Muscle of leg (tissue), 11 donors: ENCODE data around the gene FGF19. TPM values are rescaled to one million over a fixed set of nuclear protein-coding genes. Genes with fewer than 3 reads are reported as not detected.

Experiments used
- DNase-seq: peaks from one replicate; pipeline ENCODE4 v3.0.0; 2013
- H3K27ac ChIP-seq: one replicate; pipeline ENCODE4 v1.5.1; 2013; ENCODE audit warnings: mild to moderate bottlenecking, low read length, control low read depth
- H3K27me3 ChIP-seq: one replicate; pipeline ENCODE4 v1.6.1; 2013; ENCODE audit warnings: low read length; ENCODE audit not compliant: control insufficient read depth, insufficient read depth
- H3K36me3 ChIP-seq: one replicate; pipeline ENCODE4 v1.6.1; 2013; ENCODE audit warnings: low read length; ENCODE audit not compliant: control insufficient read depth, insufficient read depth
- H3K4me1 ChIP-seq: one replicate; pipeline ENCODE4 v1.6.1; 2013; ENCODE audit warnings: low read length; ENCODE audit not compliant: control insufficient read depth, insufficient read depth
- H3K4me3 ChIP-seq: one replicate; pipeline ENCODE4 v1.5.1; 2013; ENCODE audit warnings: low read length, control low read depth
- H3K9me3 ChIP-seq: replicated peaks from 2 replicates; pipeline ENCODE4 v1.6.1; 2013; ENCODE audit warnings: low read depth, low read length; ENCODE audit not compliant: control insufficient read depth
- WGBS: methylation state at CpG from one replicate; pipeline ENCODE4 v1.1.5; 2013; ENCODE audit warnings: missing lambda C conversion rate; ENCODE audit not compliant: insufficient coverage; 5-methylcytosine and 5-hydroxymethylcytosine counted together
- polyA plus RNA-seq, 8 donors: library from polyadenylated mRNA; unstranded; fragments of 120-200 nt; gene quantifications; one replicate each; pipeline versions ENCODE4 v1.2.1 to v1.2.3, GENCODE V29; 2013; ENCODE audit warnings: inconsistent platforms in 1 of 8, low replicate concordance in 1 of 8; ENCODE audit not compliant: insufficient read length in 8 of 8, insufficient read depth in 1 of 8
- total RNA-seq: library from RNA; stranded (reverse); fragments of 120-200 nt; gene quantifications from one replicate; pipeline ENCODE4 v1.2.4, GENCODE V29; 2013

Gene FGF19
- total and polyA plus RNA-seq, 9 donors: 0.44 to 2.1 (median 1.2) TPM

DNA sequence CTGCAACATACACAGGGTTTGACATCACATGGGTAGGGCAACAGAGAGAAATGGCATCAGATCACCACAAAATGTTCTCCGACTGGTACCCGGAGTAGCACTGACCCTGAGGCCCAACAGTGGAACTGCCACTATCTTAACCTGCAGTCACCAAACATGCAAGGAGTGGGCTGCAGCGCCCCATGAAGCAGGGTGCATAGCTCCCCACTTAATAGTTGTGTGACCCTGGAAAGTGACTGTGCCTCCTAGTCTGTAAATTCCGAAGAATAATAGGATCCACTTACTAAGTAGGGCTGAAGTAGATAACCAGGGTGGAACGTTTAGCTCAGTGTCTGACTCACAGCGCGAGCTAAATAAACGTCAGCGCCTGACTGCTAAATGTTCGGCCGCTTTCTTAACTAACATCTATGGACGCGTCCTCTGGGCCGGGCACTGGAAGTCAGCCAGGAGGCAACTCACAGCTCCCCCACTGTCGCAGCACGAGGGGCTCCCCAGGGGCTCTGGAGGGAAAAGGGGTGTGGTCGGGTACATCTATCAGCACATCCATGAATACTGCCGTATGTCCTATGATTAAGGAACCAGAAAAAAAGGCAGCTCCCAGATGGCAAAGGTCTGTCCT is 29.4 kb downstream of the FGF19 start:
- 30% methylated on average over 12 of the region's 18 CpGs for WGBS
- H3K4me3 ChIP-seq: peak overlapping the region; percentile 93
- peak overlapping the region; percentile 13 for H3K27ac ChIP-seq
- H3K4me1 ChIP-seq: peaks cover 19% of the 10 kb centered on the region
- no peaks in the 10 kb centered on the region for H3K9me3 ChIP-seq
- H3K36me3 ChIP-seq: peaks cover 32% of the 10 kb centered on the region
- H3K27me3 ChIP-seq: peaks cover 2% of the 10 kb centered on the region
- DNase-seq: no peak

DNA sequence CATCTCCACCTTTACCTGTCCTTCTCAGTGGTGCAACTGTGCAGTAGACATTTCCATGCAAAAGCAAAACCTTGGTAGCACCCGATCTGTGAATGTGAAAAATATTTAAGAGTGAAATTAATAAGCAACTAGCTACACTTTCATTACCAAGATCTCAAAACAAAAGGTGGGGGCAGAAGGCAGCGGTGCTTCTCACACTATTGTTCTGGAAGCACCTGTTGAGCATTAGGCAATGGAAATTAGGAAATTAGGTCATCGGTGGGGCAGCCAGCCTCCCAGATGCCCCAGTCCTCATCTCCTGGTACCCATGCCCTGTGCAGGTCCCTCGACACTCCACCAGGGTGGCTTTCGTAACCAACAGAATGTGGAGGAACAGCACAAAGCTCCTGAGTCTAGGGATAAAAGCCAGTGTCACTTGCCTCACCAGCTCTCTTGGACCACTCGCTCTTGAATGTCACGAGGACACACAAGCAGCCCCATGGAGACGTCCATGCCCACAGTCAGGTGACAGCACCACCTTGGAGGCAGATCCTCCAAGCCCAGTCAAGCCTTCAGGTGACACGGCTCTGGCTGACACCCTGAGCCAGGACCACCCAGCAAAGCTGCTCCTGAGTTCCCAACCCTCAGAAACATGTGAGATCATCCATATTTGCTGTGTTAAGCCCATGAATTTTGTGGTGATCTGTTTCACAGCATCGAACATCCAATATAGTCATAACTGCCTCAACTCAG is 31.9 kb downstream of the FGF19 start:
- Histone ChIP-seq H3K36me3 (peaks cover 49% of the 10 kb centered on the region), H3K27ac (no peak overlapping the region), H3K27me3 (peaks cover 1% of the 10 kb centered on the region), H3K9me3 (no peaks in the 10 kb centered on the region), H3K4me3 (no peak overlapping the region), H3K4me1 (peaks cover 19% of the 10 kb centered on the region)
- DNase-seq: no peak
- WGBS: 86% methylated on average over 6 of the region's 10 CpGs

DNA sequence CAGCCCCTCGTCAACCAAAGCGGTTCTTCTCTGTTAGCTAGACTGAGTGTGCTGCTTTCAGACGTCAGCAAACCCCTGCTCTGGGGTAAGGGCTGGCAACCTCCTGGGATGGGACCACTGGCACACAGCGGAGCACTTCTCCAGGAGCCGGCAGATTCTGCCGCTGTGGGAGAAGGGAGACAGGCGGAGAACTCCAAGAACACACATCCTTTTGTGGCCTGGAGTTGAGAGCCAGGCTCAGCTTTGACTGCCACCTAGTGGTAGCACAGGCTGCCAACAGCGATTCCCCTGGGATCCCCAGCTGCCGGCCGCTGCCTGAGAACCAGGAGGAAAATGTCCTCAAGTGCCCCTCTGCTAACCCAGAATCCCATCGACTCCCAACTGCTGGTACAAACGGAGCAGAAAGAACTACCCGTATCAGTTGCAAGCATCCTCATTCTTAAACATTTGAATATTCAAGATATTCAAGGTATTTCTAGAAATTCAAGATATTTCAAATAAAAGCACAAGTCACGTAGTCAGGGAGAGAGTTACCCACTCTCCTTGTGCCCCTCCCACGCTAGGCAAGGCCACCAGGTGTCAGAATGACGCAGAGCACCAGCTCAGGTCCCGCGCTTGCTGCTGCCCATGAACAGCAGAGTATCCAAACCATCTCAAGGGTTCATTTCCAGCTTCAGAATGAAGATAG is 33.5 kb downstream of the FGF19 start:
- Histone ChIP-seq H3K4me1 (peaks cover 17% of the 10 kb centered on the region), H3K9me3 (no peaks in the 10 kb centered on the region), H3K4me3 (no peak overlapping the region), H3K36me3 (peaks cover 63% of the 10 kb centered on the region), H3K27ac (peak overlapping the region; percentile 13), H3K27me3 (no peaks in the 10 kb centered on the region)
- 35% methylated on average over 8 of the region's 18 CpGs for WGBS
- peak; percentile 90 for DNase-seq

DNA sequence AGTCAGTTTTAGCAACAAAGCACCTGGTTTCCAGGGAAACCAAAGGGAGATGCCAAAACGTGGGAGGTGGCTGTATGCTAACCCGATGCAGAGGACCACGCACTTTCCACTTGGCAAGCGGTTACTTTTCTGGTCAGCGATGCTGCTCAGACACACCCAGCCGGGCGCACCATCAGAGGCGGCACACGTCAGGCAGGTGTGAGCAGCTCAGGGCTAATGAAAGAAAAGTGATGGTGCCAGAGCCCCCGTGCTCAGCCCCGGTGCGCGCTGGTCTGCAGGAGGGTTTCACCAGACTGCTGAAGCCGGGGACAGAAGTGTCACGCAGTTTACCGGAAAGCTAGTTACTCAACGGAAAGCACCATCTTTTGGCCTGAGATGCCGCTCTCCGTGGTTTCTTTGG is 34.3 kb downstream of the FGF19 start:
- Histone ChIP-seq H3K4me1 (peaks cover 15% of the 10 kb centered on the region), H3K4me3 (no peak overlapping the region), H3K36me3 (peaks cover 66% of the 10 kb centered on the region), H3K27me3 (no peaks in the 10 kb centered on the region), H3K27ac (no peak overlapping the region), H3K9me3 (no peaks in the 10 kb centered on the region)
- WGBS: 91% methylated on average over 19 of the region's 19 CpGs
- no peak for DNase-seq

DNA sequence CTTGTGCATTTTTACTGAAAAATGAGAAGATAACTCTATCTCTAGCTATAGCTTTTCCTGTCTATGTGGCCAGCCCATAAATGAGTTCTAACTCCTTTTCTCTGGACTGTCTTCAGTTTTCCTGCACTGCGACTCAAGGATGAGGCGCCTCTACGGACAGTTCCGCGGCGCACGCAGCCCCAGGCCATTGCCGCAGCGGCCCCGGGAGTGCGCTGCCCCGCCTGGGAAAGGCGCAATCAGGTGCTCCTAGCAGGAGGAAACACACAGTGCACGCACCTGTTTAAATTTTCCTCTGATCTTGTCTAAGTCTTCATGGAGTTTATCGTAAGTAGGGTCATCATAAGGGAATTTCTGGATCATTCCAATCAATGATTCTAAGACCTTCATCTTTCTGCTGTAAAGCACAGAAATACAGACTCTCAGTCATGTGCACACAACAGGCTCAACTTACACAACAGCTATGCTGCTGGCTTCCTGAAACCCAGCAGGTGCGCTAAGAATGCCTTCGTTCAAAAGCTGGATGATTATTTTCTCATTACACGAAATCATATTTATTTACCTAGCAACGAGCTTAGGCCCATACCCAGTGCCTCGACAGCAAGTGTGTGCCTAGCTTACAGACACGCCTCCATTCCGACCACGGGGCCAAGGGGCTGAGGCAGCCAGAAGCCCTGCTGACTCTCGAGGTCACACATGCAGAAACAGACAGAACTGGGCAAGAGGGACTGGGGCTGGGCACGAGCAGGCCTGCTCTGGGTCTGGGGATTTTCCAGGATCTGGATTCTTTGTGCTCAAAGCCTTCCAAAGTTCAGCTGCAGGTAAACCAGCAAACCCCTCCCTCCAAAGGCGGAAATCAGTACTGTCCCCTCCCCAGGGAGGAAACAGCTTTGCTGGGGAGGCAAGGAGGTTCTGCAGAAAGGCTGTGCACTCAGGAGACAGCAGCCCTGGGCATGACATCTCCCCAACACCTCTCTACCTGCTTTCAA is 35.9 kb downstream of the FGF19 start:
- no peak overlapping the region for H3K27ac ChIP-seq
- H3K36me3 ChIP-seq: peaks cover 76% of the 10 kb centered on the region
- H3K27me3 ChIP-seq: no peaks in the 10 kb centered on the region
- 89% methylated on average over 23 of the region's 26 CpGs for WGBS
- no peaks in the 10 kb centered on the region for H3K9me3 ChIP-seq
- no peak for DNase-seq
- no peak overlapping the region for H3K4me3 ChIP-seq
- peaks cover 8% of the 10 kb centered on the region for H3K4me1 ChIP-seq

DNA sequence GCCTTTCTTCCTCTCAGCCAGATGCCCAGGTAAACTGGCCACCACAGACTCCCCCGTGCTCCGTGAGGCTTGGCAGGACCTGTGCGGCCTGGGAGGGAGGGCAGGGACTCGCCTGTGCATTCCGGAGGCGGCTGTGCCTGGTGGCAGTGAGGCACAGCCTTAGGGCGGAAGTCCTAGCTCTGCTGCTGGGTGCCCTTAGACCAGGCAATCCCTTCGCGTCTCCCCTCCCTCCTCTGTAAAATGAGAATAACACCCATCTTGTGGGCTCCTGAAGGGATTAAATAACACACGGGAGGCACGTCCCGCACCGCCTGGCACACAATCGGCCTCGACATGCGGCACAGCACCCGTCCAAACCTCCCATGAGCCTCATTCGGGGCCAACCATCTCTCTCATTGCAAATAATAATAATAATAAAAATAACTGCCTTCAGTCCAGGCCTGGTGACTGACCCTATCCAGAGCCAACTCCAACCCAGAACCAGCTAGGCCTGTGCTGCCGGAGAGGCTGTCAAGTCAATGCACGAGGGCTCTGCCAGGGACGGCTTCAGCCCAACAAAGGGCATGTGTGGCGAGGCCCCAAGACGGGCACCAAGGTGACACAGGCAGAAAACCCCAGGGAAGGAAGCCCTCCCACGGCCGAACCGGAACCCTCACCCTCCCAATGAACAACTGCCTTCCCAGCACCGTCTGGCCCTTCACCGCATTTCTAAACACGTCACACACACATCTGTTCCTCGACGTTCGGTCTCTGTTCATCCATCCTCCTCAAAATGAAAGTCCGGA is 36.9 kb downstream of the FGF19 start:
- no peak for DNase-seq
- Histone ChIP-seq H3K9me3 (no peaks in the 10 kb centered on the region), H3K36me3 (peaks cover 66% of the 10 kb centered on the region), H3K4me3 (no peak overlapping the region), H3K4me1 (peaks cover 8% of the 10 kb centered on the region), H3K27ac (no peak overlapping the region), H3K27me3 (no peaks in the 10 kb centered on the region)
- WGBS: 89% methylated on average over 13 of the region's 33 CpGs

DNA sequence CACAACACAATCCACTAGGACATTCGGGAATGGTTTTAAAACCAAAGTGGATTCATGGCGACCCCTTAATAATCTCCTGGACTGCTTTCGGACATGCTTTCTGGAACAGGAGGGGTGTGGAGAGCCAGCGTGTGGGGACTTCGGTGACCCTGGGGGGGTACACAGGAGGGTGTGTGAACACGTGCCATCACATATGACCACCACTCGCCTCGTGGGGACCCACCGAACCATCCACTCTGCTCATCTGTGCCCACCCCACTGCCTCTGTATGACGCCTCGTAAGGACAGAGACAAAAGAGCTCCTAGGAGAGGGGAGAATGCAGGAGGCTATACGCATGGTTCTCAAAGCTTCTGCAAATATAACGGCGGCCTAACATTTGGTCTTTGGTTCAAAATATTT is 37.6 kb downstream of the FGF19 start:
- no peak overlapping the region for H3K27ac ChIP-seq
- no peaks in the 10 kb centered on the region for H3K9me3 ChIP-seq
- H3K27me3 ChIP-seq: no peaks in the 10 kb centered on the region
- peaks cover 8% of the 10 kb centered on the region for H3K4me1 ChIP-seq
- H3K36me3 ChIP-seq: peaks cover 59% of the 10 kb centered on the region
- WGBS: 85% methylated on average over 4 of the region's 14 CpGs
- H3K4me3 ChIP-seq: no peak overlapping the region
- DNase-seq: no peak

DNA sequence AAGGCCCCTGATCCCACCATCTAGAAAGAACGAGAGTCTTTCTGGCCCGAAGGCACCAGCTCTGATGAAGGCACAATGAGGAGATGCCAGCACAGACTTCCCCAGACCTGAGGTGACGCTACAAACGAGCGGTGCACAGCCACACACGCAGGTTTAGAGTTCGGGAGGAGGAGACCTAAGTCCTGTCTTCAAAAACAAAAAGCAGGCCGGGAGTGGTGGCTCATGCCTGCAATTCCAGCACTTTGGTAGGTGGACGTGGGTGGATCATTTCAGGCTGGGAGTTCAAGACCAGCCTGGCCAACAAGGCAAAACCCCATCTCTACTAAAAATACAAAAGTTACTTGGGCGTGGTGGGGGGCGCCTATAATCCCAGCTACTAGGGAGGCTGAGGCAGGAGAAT is 38.2 kb downstream of the FGF19 start:
- peaks cover 8% of the 10 kb centered on the region for H3K4me1 ChIP-seq
- peaks cover 64% of the 10 kb centered on the region for H3K36me3 ChIP-seq
- H3K4me3 ChIP-seq: no peak overlapping the region
- no peak for DNase-seq
- H3K27ac ChIP-seq: no peak overlapping the region
- H3K9me3 ChIP-seq: no peaks in the 10 kb centered on the region
- no peaks in the 10 kb centered on the region for H3K27me3 ChIP-seq
- 91% methylated on average over 7 of the region's 11 CpGs for WGBS

DNA sequence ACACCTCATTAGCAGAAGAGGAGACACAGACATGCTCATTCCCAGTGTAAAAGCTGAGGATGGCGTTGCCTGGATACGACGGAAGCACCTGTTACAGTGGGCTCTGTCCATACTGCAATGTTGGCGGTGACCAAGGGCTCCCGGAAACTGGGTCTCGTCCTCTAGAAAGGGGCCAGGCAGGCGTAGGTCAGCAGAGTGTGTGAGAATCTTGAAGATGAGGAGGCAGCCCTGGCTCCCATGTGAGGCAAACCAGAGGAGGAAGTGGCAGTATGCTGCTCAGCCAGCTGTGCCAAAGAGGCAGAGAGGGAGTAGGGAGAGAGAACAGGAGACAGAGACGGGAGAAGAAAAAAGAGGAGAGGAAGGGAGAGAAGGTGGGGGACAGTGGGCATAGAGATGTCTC is 38.9 kb downstream of the FGF19 start:
- peaks cover 58% of the 10 kb centered on the region for H3K36me3 ChIP-seq
- H3K4me3 ChIP-seq: no peak overlapping the region
- 79% methylated on average over 8 of the region's 8 CpGs for WGBS
- H3K27me3 ChIP-seq: no peaks in the 10 kb centered on the region
- no peaks in the 10 kb centered on the region for H3K9me3 ChIP-seq
- no peak overlapping the region for H3K27ac ChIP-seq
- DNase-seq: no peak
- H3K4me1 ChIP-seq: peaks cover under 1% of the 10 kb centered on the region
